A673 (cell line): ENCODE results near the gene LRP1B.

Experiments used
- CTCF ChIP-seq: fragments of 300-800, 200-600 bp; sonication (generic); conservative IDR thresholded peaks from 2 replicates; pipeline ENCODE4 v1.5.1; 2017; ENCODE audit warnings: low read depth, mild to moderate bottlenecking, antibody characterized with exemption, low read length, moderate library complexity, mixed read lengths
- EZH2 ChIP-seq: fragments of 200-600 bp; sonication (generic); IDR thresholded peaks from 2 replicates; pipeline ENCODE4 v1.6.1; 2017; ENCODE audit warnings: borderline replicate concordance, low read depth, mild to moderate bottlenecking, mixed read lengths, antibody characterized with exemption, low read length; ENCODE audit not compliant: poor library complexity, severe bottlenecking

- TF ChIP-seq EZH2 (no peak), CTCF (no peak)
Observed at GRCh38 chr2:141720476-141720875, 410.3 kb downstream of the LRP1B start.
